BLaER1 (cell line): Measurements from ENCODE around the gene STAP1.

Source experiments
- H3K27ac ChIP-seq: shearing (Covaris generic); formaldehyde crosslinking; 2 replicates; pipeline ENCODE4 v1.8.1; 2022
- H3K27me3 ChIP-seq: shearing (Covaris generic); formaldehyde crosslinking; 2 replicates; pipeline ENCODE4 v1.8.1; 2022
- H3K36me3 ChIP-seq: shearing (Covaris generic); formaldehyde crosslinking; 2 replicates; pipeline ENCODE4 v1.8.1; 2022
- H3K4me1 ChIP-seq: shearing (Covaris generic); formaldehyde crosslinking; 2 replicates; pipeline ENCODE4 v1.8.1; 2022
- H3K4me2 ChIP-seq: shearing (Covaris generic); formaldehyde crosslinking; 2 replicates; pipeline ENCODE4 v1.8.1; 2022
- H3K4me3 ChIP-seq: shearing (Covaris generic); formaldehyde crosslinking; 2 replicates; pipeline ENCODE4 v1.8.1; 2022
- H3K9ac ChIP-seq: shearing (Covaris generic); formaldehyde crosslinking; 2 replicates; pipeline ENCODE4 v1.8.1; 2022
- H3K9me3 ChIP-seq: shearing (Covaris generic); formaldehyde crosslinking; 2 replicates; pipeline ENCODE4 v1.8.1; 2022
- H4K20me1 ChIP-seq: shearing (Covaris generic); formaldehyde crosslinking; 2 replicates; pipeline ENCODE4 v1.8.1; 2022
- Cebpa-rat ChIP-seq: shearing (Covaris generic); IDR thresholded peaks from 2 replicates; pipeline ENCODE4 v1.8.1; 2022

The STAP1 gene

GRCh38 chr4:67554096-67554495 is 4.4 kb upstream of the STAP1 start:
- TF ChIP-seq Cebpa-rat = no peak

GRCh38 chr4:67555447-67555846 is 3.1 kb upstream of the STAP1 start:
- H3K9me3 ChIP-seq = no peaks in the 10 kb centered on the region
- no peak overlapping the region for H3K4me2 ChIP-seq
- peaks cover 31% of the 10 kb centered on the region for H3K4me1 ChIP-seq
- H3K9ac ChIP-seq = no peak overlapping the region
- no peaks in the 10 kb centered on the region for H3K27me3 ChIP-seq
- no peaks in the 10 kb centered on the region for H3K36me3 ChIP-seq
- TF ChIP-seq Cebpa-rat = no peak
- H3K27ac ChIP-seq = no peak overlapping the region
- H3K4me3 ChIP-seq = no peak overlapping the region
- no peaks in the 10 kb centered on the region for H4K20me1 ChIP-seq

More at GRCh38 chr4:67554096-67554495, 4.4 kb upstream of the STAP1 start:
- Histone ChIP-seq H3K9me3 (no peaks in the 10 kb centered on the region), H3K36me3 (no peaks in the 10 kb centered on the region), H3K27ac (no peak overlapping the region), H3K4me2 (no peak overlapping the region), H3K4me3 (no peak overlapping the region), H3K27me3 (no peaks in the 10 kb centered on the region), H3K4me1 (peaks cover 39% of the 10 kb centered on the region), H4K20me1 (no peaks in the 10 kb centered on the region), H3K9ac (no peak overlapping the region)

- Histone ChIP-seq H3K4me3 (no peak overlapping the region), H3K4me2 (no peak overlapping the region), H4K20me1 (no peaks in the 10 kb centered on the region), H3K9me3 (no peaks in the 10 kb centered on the region), H3K27ac (no peak overlapping the region), H3K4me1 (peaks cover 21% of the 10 kb centered on the region), H3K27me3 (no peaks in the 10 kb centered on the region), H3K9ac (no peak overlapping the region), H3K36me3 (no peaks in the 10 kb centered on the region)
- no peak for TF ChIP-seq Cebpa-rat
Measured at GRCh38 chr4:67556436-67556835, 2.1 kb upstream of the STAP1 start.

- no peak overlapping the region for H3K4me3 ChIP-seq
Measured at GRCh38 chr4:67565284-67565683, 6.8 kb downstream of the STAP1 start.

GRCh38 chr4:67566335-67566734 is 7.8 kb downstream of the STAP1 start:
- no peaks in the 10 kb centered on the region for H3K27me3 ChIP-seq
- no peaks in the 10 kb centered on the region for H3K9me3 ChIP-seq
- no peak for TF ChIP-seq Cebpa-rat
- H3K4me3 ChIP-seq = no peak overlapping the region
- H3K27ac ChIP-seq = no peak overlapping the region
- no peak overlapping the region for H3K9ac ChIP-seq
- no peaks in the 10 kb centered on the region for H3K4me1 ChIP-seq
- H3K36me3 ChIP-seq = no peaks in the 10 kb centered on the region
- H4K20me1 ChIP-seq = no peaks in the 10 kb centered on the region
- H3K4me2 ChIP-seq = no peak overlapping the region

More at GRCh38 chr4:67565284-67565683, 6.8 kb downstream of the STAP1 start:
- Histone ChIP-seq H4K20me1 (no peaks in the 10 kb centered on the region), H3K9ac (no peak overlapping the region), H3K4me1 (no peaks in the 10 kb centered on the region), H3K4me2 (no peak overlapping the region), H3K27ac (no peak overlapping the region), H3K27me3 (no peaks in the 10 kb centered on the region), H3K9me3 (no peaks in the 10 kb centered on the region), H3K36me3 (no peaks in the 10 kb centered on the region)
- TF ChIP-seq Cebpa-rat = no peak

- Histone ChIP-seq H3K4me3 (no peak overlapping the region), H3K9me3 (no peaks in the 10 kb centered on the region), H3K27me3 (no peaks in the 10 kb centered on the region), H3K4me2 (no peak overlapping the region), H4K20me1 (no peaks in the 10 kb centered on the region), H3K36me3 (no peaks in the 10 kb centered on the region), H3K4me1 (peaks cover 16% of the 10 kb centered on the region), H3K9ac (no peak overlapping the region), H3K27ac (no peak overlapping the region)
- TF ChIP-seq Cebpa-rat = no peak
Measured at GRCh38 chr4:67568820-67569219, 10.3 kb downstream of the STAP1 start.

- Histone ChIP-seq H3K9ac (no peak overlapping the region), H3K27ac (no peak overlapping the region), H3K4me3 (no peak overlapping the region), H3K27me3 (no peaks in the 10 kb centered on the region), H3K36me3 (no peaks in the 10 kb centered on the region), H3K4me1 (peaks cover 23% of the 10 kb centered on the region), H3K9me3 (no peaks in the 10 kb centered on the region), H4K20me1 (no peaks in the 10 kb centered on the region), H3K4me2 (no peak overlapping the region)
- no peak for TF ChIP-seq Cebpa-rat
Measured at GRCh38 chr4:67570537-67570936, 12.0 kb downstream of the STAP1 start.

- no peak overlapping the region for H3K4me3 ChIP-seq
- no peak overlapping the region for H3K27ac ChIP-seq
- peaks cover 38% of the 10 kb centered on the region for H3K4me1 ChIP-seq
- H3K4me2 ChIP-seq = no peak overlapping the region
- no peaks in the 10 kb centered on the region for H4K20me1 ChIP-seq
- no peaks in the 10 kb centered on the region for H3K36me3 ChIP-seq
- H3K27me3 ChIP-seq = no peaks in the 10 kb centered on the region
- no peak overlapping the region for H3K9ac ChIP-seq
- TF ChIP-seq Cebpa-rat = no peak
- H3K9me3 ChIP-seq = no peaks in the 10 kb centered on the region
Measured at GRCh38 chr4:67571975-67572374, 13.4 kb downstream of the STAP1 start.

GRCh38 chr4:67573193-67573592 is 14.7 kb downstream of the STAP1 start:
- Histone ChIP-seq H3K9ac (no peak overlapping the region), H3K4me2 (peak overlapping the region; percentile 30), H4K20me1 (no peaks in the 10 kb centered on the region), H3K4me3 (no peak overlapping the region), H3K9me3 (no peaks in the 10 kb centered on the region), H3K4me1 (peaks cover 45% of the 10 kb centered on the region), H3K36me3 (no peaks in the 10 kb centered on the region), H3K27ac (peak overlapping the region; percentile 42; the same call in 1 of the 2 replicates), H3K27me3 (no peaks in the 10 kb centered on the region)
- TF ChIP-seq Cebpa-rat = no peak

GRCh38 chr4:67575232-67576058 is 16.9 kb downstream of the STAP1 start:
- Histone ChIP-seq H4K20me1 (no peaks in the 10 kb centered on the region), H3K9ac (no peak overlapping the region), H3K4me2 (peak overlapping the region; percentile 44), H3K9me3 (no peaks in the 10 kb centered on the region), H3K4me1 (peaks cover 46% of the 10 kb centered on the region), H3K36me3 (no peaks in the 10 kb centered on the region), H3K4me3 (no peak overlapping the region), H3K27me3 (no peaks in the 10 kb centered on the region), H3K27ac (no peak overlapping the region)
- TF ChIP-seq Cebpa-rat = no peak
